VCaP (cell line): Measurements from ENCODE around the gene SNCB.

Experiments
- H3K27ac ChIP-seq: fragments of 450-650 bp; 2 replicates; pipeline ENCODE4 v1.5.1; 2017
- CTCF ChIP-seq: fragments of 450-650 bp; conservative IDR thresholded peaks from 2 replicates; pipeline ENCODE4 v1.5.1; 2017; ENCODE audit warnings: mild to moderate bottlenecking, moderate library complexity

Gene SNCB

GRCh38 chr5:176653401-176654385 is 23.4 kb upstream of the SNCB start:
- no peak for TF ChIP-seq CTCF
- no peak overlapping the region for H3K27ac ChIP-seq

GRCh38 chr5:176652136-176652535 is 21.8 kb upstream of the SNCB start:
- TF ChIP-seq CTCF: no peak

GRCh38 chr5:176651472-176651980 is 21.2 kb upstream of the SNCB start:
- no peak for TF ChIP-seq CTCF
- no peak overlapping the region for H3K27ac ChIP-seq

More at GRCh38 chr5:176652136-176652535, 21.8 kb upstream of the SNCB start:
- H3K27ac ChIP-seq: no peak overlapping the region

DNA sequence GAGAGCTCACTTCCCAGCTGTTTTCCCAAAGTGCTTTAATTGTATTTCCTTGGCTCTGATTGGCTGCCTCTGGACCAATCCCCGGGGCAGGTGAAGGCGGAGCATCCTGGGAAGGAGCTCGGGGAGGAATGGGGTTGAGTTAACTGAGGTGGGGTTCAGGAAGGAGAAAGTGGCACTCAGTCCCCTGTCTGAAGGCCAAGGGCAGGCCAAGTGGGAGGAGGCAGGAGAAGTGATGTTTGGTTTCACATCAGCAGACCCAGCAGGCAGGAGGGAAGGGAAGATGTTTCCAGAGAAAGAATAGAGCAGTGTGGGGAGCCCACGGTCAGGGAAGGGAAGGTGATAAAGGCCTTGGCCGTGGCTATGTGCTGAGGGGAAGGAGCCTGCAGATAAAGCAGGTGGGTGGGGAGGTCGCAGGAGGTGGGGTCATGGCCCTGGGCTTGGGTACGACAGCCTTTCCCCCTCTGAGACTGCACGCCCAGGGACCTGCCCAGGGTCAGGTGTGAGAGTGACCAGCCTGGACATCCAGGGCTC is 20.1 kb upstream of the SNCB start:
- TF ChIP-seq CTCF: no peak
- H3K27ac ChIP-seq: no peak overlapping the region

DNA sequence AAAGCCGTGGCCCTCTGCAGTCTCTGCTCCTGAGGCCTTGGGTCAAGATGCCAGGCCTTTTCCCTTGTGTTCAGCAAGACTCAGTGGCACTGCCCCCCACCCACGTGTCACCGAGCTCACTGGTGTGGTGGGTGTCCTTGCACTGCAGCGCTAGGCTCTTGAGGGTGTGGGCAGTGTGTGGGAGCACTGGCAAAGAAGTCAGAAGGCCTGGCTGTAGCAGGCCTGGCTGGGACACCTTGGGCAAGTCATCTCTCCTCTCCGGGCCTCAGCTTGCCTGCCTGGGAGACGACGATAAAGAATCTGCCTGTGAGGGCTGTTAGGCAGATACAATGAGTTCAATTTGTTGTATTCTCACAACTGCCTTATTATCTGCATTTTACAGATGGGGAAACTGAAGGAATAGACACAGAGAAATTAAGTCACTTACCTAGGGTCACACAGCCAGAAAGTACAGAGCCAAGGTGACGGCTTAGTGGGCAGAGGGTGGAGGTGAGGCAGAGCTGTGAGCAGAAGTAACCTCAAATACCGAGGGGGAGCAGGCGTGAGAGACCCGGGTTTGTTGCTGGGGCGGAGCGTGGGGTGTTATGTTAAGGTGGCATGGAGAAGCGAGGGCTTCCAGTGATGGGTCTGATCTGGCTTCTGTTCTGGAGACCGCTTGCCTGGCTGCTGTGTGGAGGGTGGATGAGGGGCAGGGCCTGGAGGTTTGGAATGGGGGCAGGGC is 18.3 kb upstream of the SNCB start:
- TF ChIP-seq CTCF: no peak
- H3K27ac ChIP-seq: peak overlapping the region; percentile 93

DNA sequence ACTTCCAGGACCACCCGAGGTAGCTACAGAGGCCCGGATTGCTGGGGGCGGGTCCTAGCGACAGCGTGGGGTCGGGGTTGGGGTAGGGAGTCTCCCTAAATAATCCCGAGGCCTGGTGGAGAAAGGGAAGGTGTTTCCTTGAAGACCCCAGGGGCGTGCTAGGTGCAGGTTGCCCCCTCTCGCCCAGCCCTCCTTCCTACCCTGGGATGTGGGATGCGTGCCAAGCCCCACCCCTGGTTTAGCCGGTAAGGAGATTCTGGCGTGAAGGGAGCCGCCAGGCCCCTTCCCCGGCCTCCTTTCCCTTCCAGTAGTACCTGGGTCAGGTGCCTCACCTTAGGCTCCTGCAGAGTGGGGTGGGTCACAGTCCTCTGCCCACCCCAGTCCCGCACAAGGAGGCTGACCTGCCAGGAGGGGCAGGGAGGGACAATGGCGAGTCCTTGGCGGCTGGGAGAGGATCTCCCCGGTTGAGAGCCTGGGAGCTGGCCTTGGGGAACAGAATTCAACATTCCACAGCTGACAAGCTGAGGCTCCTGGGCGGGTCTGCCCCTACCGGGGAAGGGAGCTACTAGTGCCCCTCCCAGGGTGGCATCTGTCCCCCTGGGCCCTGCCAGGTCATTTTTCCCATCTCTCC is 17.6 kb upstream of the SNCB start:
- peak overlapping the region; percentile 93 for H3K27ac ChIP-seq
- TF ChIP-seq CTCF: no peak
